Ramos (cell line): ENCODE measurements around the gene PRR5.

Experiments used
- in situ Hi-C: fragments of 300-500 bp; cut with MboI; formaldehyde crosslinking; loops from one replicate; pipeline ENCODE4 v1.14.3; 2022; ENCODE audit warnings: low sequenced_read_pairs; ENCODE audit not compliant: unreplicated experiment

The PRR5 gene

GRCh38 chr22:44777364-44777755 lies 75.4 kb downstream of the PRR5 start:
- in situ Hi-C loops = no loop called here

- in situ Hi-C loops = no loop called here
These were observed 79.0 kb downstream of the PRR5 start for GRCh38 chr22:44780876-44781449.

GRCh38 chr22:44782363-44782963 lies 80.5 kb downstream of the PRR5 start:
- in situ Hi-C loops = no loop called here

- in situ Hi-C loops = no loop called here
These were observed 81.1 kb downstream of the PRR5 start for GRCh38 chr22:44783091-44783490.

GRCh38 chr22:44783581-44783980 lies 81.6 kb downstream of the PRR5 start:
- in situ Hi-C loops = no loop called here

GRCh38 chr22:44786136-44786535 lies 84.1 kb downstream of the PRR5 start:
- in situ Hi-C loops = no loop called here

- in situ Hi-C loops = no loop called here
These were observed 84.6 kb downstream of the PRR5 start for GRCh38 chr22:44786610-44787009.
